ENCODE data around the gene MCU.
"Not testable (repeated sequence)": the region's sequence is repeated elsewhere in the genome, so short reads cannot be mapped to it uniquely, and the experiment has no call there.

The MCU gene

GRCh38 chr10:72736828-72737220 is 44.9 kb downstream of the MCU start:
- DNase-seq (ENCODE audit: extremely low read depth, low read depth) = no peak
- TF ChIP-seq CTCF (IDR thresholded peaks at IDR 0.05; ENCODE audit: low read depth, low read length, missing control alignments) = no peak
- H3K4me3 ChIP-seq (replicated peaks; ENCODE audit: low read depth, low read length) = no peak overlapping the region

DNA sequence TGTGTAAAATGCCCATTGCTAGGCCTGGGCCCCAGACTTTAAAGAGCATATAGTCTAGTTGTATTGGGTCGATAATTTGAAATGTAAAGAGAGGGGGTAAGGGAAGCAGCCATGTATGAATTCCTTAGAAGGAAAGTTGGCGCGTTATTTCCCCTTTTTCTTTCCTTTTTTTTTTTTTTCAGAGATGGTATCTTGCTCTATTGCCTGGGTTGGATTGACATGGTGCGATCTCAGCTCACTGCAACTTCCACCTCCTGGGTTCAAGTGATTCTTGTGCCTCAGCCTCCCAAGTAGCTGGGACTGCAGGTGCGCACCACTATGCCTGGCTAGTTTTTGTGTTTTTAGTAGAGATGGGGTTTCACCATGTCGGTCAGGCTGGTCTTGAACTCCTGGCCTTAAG is 45.4 kb downstream of the MCU start:
- not testable (repeated sequence) for H3K4me3 ChIP-seq (replicated peaks; ENCODE audit: low read depth, low read length); DNase-seq (ENCODE audit: extremely low read depth, low read depth)

DNA sequence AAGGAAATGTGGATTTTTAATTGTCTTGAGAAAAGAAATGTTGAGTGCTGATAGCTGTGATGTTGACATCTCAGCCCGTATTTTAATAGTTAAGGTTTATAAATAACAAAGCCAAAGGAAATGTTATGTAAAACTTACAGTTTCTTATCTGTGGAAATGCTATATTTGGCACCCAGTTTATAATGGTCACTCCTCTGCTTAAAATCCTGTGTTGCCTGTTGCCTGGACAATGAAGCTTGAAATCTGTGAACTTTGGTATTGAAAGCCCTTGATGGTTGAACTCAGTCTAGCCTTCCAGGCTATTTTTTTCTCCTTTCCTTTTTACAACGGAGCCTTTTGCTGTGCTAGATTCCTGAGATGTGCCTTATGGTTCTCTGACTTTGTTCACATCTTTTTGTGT is 46.5 kb downstream of the MCU start:
- DNase-seq (ENCODE audit: extremely low read depth, low read depth) = no peak
- no peak for TF ChIP-seq CTCF (IDR thresholded peaks at IDR 0.05; ENCODE audit: low read depth, low read length, missing control alignments)
- no peak overlapping the region for H3K4me3 ChIP-seq (replicated peaks; ENCODE audit: low read depth, low read length)

DNA sequence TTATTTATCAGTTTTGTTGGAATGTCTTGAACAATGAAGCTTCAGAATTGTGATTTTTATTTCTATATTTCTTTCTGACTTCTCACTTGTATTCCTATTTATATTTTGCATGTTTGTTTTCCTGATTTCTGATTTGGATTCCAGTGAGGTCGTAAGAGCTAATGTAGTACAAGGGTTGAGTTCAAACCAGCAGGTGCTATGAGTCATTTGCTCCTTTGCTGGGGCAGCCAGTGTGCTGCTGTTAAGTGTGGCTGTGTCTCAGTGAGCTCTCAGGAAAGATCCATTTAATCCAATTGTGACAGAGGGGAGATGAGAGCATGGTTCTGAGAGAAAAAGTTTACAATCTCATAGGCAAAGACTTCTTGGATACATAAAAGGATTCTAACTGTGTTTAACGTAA is 48.6 kb downstream of the MCU start:
- no peak overlapping the region for H3K4me3 ChIP-seq (replicated peaks; ENCODE audit: low read depth, low read length)
- no peak for TF ChIP-seq CTCF (IDR thresholded peaks at IDR 0.05; ENCODE audit: low read depth, low read length, missing control alignments)
- no peak for DNase-seq (ENCODE audit: extremely low read depth, low read depth)

DNA sequence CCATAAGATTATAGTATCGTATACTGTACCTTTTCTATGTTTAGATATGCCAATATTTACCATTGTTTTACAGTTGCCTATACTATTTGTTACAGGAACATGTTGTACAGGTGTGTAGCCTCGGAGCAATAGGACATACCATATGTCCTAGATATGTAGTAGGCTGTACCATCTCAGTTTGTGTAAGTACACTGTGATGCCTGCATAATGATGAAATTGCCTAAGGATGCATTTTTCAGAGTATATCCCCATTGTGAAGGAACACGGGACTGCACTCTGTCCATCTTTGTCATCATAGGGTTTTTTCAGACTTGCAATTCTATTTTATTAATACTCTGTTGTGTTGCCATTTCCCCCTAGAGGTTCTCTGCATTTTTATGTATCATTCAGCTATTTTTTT is 50.1 kb downstream of the MCU start:
- no peak for TF ChIP-seq CTCF (IDR thresholded peaks at IDR 0.05; ENCODE audit: low read depth, low read length, missing control alignments)
- no peak overlapping the region for H3K4me3 ChIP-seq (replicated peaks; ENCODE audit: low read depth, low read length)
- no peak for DNase-seq (ENCODE audit: extremely low read depth, low read depth)

DNA sequence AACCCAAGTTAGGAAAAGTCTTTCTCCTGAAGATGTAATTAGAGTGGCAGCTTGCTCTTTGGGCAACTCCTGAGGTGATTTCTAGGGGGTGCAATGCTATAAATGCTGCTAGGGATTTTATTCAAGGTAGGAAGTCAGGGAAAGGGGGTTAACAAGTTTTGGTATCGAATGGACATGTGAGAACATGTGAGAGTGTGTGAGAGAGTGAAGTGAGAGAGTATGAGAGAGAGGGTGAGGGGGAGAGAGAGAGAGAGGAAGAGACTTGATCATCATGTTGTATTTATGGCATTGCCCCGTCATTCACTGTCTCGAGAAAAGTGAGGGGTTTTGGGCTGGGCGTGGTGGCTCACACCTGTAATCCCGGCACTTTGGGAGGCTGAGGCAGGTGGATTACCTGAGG is 50.9 kb downstream of the MCU start:
- H3K4me3 ChIP-seq (replicated peaks; ENCODE audit: low read depth, low read length) = no peak overlapping the region
- TF ChIP-seq CTCF (IDR thresholded peaks at IDR 0.05; ENCODE audit: low read depth, low read length, missing control alignments) = no peak
- DNase-seq (ENCODE audit: extremely low read depth, low read depth) = no peak

DNA sequence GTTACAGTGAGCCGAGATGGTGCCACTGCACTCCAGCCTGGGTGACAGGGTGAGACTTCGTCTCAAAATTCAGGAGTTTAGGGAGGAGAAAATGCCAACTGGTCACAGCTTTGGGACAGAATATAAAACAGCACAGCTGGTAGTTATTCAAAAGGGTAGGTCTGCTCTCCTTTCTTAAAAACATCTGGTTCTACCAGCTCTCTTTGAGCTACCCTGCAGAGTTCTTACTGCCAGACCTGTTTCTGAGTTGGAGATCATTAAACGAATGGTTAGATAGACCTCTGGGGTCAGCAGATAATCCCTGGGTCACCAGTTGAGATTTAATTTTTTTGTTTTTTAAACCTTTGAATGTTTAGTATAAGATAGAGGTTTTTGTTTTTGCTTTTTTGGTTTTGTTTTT is 52.6 kb downstream of the MCU start:
- H3K4me3 ChIP-seq (replicated peaks; ENCODE audit: low read depth, low read length) = no peak overlapping the region
- no peak for DNase-seq (ENCODE audit: extremely low read depth, low read depth)
- no peak for TF ChIP-seq CTCF (IDR thresholded peaks at IDR 0.05; ENCODE audit: low read depth, low read length, missing control alignments)

All from HFF-Myc (cell line).